ENCODE results near the gene TTLL7.

TTLL7 gene, protein sequence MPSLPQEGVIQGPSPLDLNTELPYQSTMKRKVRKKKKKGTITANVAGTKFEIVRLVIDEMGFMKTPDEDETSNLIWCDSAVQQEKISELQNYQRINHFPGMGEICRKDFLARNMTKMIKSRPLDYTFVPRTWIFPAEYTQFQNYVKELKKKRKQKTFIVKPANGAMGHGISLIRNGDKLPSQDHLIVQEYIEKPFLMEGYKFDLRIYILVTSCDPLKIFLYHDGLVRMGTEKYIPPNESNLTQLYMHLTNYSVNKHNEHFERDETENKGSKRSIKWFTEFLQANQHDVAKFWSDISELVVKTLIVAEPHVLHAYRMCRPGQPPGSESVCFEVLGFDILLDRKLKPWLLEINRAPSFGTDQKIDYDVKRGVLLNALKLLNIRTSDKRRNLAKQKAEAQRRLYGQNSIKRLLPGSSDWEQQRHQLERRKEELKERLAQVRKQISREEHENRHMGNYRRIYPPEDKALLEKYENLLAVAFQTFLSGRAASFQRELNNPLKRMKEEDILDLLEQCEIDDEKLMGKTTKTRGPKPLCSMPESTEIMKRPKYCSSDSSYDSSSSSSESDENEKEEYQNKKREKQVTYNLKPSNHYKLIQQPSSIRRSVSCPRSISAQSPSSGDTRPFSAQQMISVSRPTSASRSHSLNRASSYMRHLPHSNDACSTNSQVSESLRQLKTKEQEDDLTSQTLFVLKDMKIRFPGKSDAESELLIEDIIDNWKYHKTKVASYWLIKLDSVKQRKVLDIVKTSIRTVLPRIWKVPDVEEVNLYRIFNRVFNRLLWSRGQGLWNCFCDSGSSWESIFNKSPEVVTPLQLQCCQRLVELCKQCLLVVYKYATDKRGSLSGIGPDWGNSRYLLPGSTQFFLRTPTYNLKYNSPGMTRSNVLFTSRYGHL

DNA sequence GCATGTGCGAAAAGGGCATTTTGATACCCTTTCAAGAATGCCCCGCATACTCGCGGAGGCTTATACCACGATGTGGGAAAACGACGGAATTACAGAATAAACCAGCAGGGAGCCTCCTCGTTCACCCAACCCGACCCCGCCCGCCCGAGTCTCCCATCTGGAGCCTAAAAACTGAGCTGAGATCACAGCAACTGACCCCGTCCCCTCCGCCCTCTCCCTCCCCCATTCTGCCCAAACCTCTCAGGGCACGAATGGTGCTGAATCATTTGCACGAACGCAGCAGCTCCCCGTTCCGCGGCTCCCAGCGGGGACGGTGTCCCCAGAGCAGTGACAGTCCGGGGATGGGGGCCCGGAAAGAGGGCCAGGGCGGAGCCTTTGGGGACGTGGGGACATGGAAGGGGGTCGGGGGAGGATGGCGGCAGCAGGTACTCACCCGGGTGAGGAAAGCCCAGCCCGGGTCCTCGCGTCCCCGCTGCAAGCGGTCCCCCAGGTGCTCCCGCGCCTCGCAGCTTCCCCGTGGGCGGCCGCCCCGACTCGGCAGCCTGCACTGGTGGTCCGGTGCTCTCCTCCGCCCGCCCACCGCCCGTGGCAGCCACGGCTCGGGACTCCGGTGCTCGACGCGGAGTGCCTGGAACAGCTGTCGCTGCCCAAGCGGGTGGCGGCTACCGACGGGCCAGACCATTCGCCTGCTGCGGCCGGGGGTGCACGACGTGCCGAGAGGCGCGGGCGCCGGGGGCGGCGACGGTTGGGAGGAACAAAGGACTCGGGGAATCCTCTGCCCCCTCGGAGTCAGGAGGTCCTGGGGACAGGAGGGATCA, at the start of gene TTLL7:
Gene TTLL7 (minus strand): TSS at position 635 of the 818 bp plus-strand sequence. CDS start 46,921 bp downstream, outside the sequence.
- peak in 2 of 4 experiments; percentile 5 to 7 for DNase-seq

DNA sequence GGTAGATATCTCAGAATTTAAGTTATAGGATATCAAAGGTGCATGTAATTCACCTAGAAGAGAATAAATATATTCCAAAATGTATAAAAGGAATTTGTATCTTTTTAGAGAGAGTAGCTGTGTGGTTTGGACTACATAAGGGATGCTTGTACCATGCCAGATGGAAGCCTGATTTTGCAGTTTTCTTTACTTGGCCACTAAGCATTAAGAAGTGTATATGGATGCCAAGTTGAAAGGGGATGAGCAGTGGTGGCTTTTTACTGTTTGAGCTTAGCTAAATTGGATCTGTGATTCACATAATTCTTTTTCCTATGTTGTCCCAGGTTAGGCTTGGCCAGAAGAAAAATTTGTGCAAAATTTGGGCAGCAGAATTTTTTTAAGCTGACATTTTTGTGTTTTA, 43.5 kb upstream of the TTLL7 start:
- DNase-seq, result no peak

DNA sequence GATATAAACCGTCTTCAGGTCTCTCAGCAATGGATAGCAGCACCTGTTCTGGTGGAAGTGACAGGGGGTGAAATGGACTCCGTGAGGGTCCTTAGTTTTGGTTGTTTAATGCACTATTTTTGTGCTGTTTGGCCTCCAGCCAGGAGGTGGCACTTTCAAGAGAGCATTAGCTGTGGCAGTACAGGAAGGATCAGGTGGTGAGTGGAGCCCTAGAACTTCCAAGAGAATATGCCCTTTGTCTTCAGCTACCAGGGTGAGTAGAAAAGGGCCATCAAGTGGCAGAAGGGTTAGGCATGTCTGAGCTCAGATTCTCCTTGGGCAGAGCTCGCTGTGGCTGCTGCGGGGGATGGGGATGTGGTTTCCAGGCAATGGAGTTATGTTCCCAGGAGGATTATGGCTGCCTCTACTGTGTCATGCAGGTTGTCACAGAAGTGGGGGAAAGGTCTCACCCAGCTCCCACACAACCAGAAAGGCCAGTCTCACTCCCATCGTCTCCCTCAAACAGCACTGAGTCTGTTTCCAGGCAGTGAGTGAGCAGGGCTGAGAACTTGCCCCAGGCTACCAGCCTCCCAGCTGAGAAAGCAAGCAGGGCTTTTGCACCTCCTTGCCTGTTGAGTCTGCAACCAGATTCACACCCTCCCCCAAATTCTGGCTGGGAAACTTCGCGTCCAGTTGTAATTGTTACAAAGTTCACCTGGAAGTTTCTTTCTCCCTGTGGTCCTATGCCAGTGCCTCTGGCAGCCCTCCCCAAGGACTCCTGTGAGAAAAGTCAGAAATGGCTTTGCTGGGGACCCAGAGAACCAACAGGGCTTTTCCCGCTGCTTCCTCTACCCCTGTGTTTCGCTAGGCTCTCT, 39.1 kb upstream of the TTLL7 start:
- DNase-seq, result no peak

DNA sequence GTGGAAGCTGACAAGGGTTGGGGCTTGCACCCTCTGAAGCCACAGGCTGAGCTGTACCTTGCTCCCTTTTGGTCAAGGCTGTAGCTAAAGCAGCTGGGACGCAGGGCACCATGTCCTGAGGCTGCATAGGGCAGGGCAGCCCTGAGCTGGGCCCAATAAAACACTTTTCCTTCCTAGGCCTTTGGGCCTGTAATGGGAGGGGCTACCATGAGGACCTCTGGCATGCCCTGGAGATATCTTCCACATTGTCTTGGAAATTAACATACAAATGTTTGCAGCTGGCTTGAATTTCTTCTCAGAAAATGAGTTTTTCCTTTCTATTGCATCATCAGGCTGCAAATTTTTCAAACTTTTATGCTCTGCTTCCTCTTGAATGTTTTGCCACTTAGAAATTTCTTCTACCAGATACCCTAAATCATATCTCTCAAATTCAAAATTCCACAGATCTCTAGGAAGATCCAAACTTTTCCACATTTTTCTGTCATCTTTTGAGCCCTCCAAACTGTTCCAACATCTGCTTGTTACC, 32.9 kb upstream of the TTLL7 start:
- no peak for DNase-seq

DNA sequence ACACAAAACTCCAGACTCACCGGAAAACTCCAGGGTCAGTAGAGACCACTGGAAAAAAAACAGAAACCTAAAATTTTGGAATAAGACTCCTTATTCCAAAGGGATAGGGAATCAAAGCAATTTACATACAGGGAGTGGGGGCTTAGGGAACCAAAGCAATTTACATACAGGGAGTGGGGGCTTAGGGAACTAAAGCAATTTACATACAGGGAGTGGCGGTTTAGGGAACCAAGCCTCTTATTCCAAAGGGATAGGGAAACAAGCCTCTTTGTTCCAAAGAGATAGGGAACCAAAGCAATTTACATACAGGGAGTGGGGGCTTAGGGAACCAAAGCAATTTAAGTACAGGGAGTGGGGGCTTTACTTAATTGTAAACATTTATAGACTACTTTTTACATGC, 28.4 kb upstream of the TTLL7 start:
- no peak for DNase-seq

DNA sequence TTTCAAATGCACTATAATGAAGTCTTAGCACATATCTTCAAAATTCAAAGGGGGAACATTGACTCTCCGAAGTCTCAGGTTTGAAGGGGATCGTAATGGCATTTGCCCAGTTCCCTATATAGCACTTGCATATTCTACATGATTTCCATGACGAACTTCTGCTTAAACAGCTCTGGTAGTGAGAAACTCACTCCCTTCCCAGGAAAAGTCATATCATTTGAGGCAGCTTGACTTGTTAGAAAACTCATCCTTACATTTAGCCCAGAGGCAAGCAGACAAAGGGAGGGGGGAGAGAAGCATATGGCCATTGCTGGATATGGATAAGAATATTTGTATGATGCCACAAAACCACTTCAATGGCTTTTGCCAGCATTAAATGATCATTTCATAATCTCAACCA, 27.0 kb upstream of the TTLL7 start:
- no peak for DNase-seq

DNA sequence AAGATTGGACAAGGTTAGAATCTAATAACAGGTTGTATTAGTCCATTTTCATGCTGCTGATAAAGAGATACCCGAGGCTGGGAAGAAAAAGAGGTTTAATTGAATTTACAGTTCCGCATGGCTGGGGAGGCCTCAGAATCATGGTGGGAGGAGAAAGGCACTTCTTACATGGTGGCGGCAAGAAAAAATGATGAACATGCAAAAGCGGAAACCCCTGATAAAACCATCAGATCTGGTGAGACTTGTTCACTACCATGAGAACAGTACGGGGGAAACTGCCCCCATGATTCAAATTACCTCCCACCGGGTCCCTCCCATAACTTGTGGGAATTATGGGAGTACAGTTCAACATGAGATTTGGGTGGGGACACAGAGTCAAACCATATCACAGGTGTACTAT, 22.9 kb upstream of the TTLL7 start:
- DNase-seq, result no peak

DNA sequence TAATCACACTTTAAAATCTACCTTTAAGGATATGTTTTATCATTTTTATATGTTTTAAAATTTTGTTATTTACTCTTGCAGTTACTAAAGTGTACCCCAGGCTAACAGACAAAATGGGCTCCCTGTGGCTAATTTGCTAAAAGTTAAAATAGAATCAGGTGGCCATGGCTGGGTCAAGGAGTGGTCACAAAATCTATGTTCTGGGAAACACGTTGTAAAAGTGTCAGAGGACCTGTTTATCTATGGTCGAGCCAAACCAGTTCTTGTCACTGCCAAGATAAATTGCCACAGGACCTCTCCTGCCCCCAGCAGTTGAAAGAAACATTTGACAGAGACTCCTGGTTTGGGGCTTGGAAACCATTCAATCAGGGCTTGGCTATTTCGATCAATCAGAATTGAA, 21.2 kb upstream of the TTLL7 start:
- no peak for DNase-seq

DNA sequence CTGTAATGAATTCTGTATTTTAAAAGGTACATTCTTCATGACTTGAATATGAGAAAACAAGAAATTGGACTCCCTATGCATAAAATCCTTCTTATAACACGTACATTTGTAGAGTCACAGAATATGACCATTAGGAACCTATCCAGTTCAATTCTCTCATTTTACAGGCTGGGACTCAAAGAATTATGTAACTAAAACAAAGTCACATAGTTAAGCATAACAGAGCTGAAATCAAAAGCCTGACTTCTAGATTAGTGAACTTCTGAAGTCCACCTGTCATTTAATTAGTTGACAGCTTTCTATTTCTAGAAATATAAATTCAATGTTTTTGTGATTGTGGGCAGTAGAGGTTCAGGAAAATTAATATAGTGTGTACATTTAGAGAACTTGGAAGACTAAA, 20.3 kb upstream of the TTLL7 start:
- DNase-seq, result no peak

DNA sequence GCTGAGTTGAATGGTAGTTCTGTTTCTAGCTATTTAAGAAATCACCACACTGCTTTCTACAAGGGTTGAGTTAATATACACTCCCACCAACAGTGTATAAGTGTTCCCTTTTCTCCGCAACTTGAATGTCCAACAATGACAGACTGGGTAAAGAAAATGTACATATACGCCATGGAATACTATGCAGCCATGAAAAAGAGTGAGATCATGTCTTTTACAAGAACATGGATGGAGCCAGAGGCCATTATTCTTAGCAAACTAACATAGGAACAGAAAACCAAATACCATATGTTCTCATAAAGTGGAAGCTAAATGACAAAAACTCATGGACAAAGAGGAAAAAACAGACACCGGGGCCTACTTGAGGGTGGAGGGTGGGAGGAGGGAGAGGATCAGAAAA, 14.8 kb upstream of the TTLL7 start:
- DNase-seq, result no peak

DNA sequence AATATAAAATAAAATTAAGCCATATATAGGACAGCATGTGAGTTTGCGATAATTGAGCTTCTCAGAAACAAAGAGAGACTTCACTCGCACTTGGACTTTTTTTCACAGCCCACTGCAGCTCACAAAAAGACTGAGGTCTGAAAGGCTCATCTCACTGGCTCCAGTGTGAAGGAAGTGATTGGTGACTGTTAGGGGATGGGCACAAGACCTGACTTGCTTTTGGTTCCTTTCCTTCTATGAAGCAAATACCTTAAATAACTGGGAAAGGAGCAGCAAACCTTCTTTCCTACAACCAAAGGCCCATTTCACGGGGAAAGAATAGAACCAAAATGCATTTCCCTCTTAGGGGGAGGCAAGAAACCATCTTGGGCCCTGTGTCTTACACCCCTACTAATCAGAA, 13.1 kb upstream of the TTLL7 start:
- DNase-seq, result no peak

DNA sequence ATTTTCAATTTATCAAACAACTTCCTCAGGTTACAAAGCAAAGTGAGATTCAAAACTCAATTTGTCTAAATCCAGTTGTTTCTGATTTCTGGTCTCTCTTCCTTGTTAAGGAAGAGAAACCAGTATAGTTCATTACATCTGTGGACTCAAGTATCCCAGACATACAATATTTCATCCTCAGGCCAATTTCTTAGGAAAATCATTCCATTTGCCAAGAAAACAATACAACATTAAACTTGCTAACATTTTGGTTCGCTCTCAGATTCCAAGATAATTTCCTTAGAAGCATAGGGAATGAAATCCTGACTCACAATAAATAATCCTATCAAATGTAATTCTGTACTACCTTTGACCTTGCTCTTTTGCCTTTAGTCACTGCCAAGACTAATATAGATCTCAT, 11.2 kb upstream of the TTLL7 start:
- DNase-seq, result no peak

DNA sequence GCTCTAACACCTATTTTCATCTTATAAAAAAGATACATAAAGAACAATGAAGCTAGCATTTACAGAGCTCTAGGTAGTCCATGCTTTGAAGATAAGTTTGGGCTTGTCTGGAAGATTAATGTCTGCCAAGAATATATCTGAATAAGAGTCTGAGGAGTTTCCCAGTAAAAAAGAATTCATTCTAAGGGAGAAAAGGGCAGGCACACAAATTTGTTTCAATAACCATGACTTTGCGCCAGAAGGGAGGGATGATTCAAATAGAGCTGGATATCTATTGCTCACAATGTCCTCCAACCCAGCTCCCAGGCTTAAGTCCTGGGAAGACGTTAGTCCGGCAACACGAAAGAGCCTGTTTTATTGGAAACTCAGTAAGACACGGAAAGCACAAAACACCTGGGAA, 9.7 kb upstream of the TTLL7 start:
- DNase-seq, result no peak

DNA sequence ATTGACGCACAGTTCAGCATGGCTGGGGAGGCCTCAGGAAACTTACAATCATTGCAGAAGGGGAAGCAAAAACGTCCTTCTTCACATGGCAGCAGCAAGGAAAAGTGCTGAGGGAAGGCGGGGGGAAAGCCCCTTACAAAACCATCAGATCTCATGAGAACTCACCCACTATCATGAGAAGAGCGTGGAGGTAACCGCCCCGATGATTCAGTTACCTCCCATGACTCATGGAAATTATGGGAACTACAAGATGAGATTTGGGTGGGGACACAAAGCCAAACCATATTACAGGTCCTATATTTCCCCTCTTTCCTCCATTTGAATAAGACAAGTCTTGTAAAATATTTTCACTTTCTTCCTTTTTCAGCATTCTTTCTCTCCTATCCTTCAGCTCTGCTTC, 7.7 kb upstream of the TTLL7 start:
- no peak for DNase-seq

DNA sequence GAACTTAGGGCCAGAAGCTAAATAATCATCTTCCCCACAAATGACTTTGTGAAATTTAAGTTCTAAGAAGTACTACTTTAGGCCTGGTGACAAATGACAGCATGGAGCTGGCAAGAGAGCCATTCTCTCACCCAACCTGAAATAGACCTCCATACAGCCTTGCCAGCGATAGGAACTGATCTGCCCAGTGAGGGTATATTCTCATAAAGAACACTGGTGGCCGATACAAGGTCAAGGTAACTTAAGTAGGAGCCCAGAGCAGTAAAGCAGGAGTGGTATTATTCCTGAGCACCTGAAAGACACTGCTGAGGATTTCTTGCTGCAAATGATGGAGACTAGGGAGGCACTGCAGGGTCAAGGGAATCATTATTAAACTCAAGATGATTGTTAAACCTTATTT, 2.6 kb upstream of the TTLL7 start:
- DNase-seq, result no peak

DNA sequence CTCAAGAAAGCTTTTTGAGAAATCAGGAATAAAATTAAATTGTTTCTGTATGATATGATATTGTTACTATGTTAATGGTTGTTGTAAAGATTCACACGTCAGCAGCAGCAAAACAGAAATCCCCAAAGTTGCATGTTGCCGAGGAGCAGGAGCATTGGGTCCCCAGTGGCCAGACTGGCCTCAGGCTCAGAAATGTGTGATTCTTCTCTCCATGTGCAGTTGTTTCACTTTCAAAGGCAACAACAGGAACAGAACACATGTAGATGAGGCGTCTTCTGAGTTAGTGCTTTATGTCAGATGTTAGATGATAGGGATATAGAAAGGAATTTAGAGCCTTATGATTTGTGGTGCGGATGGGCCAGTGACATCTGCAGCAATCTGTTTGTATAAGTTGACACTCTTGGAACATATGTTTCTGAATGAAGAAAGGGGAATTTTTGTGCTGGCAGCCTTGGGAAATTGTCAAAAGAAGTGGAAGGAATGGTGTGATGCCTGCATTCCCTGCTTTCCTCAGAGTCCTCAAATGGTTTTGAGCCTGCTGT, 2.1 kb upstream of the TTLL7 start:
- no peak for DNase-seq

DNA sequence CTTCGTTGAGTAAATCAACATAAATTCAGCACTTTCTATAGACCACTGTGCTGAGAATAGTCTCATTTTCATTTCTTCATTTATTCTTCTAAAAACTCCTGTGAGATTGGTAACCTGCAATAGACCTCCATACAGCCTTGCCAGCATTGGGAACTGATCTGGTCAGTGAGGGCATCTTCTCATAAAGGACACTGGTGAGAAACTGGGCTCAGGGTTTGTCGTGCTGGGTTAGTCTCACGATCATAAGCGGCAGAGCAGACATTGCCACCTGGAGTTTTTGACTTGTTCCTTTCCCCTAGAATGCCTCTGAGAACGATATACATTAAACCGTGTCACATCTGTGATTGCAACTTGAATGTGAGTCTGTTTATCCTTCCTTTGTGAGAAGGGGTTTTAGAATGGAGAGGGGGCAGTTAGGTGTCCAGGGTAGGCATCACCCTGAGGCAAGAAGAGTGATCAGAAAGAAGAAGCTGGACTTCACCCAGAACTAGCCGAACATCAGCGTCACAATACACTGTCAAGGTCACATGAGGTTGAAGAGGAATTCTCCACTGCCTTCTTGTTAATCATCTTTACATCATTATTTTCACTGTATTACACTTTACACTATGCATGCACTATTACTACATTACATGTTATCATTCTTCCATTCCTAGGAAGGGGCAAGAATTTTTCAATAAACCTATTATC, 1.4 kb upstream of the TTLL7 start:
- DNase-seq, result no peak

DNA sequence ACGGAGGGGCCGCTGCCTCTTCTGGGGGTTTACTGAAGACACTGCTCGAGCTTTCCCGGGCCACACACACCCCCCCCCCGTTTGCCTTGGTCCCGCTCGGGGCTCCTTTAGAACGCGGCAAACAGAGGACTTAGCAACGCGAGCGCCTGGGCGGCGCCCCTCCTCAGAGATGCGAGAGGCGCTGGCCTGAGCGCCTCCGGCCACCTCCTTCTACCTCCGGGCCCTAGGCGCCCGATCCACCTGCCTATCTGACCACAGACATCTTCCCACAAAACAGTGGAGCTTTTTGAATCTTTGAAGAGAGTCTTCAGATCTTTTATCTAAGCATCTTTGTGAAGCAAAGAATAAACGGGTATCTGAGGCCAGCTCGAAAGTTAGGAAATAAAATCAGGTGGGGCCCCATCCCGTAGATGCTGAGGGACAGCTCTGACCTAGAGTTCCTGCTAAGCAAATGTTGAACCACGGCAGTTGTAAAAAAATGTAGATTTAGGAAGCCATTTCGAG, 436 bp upstream of the TTLL7 start:
- no peak for DNase-seq

DNA sequence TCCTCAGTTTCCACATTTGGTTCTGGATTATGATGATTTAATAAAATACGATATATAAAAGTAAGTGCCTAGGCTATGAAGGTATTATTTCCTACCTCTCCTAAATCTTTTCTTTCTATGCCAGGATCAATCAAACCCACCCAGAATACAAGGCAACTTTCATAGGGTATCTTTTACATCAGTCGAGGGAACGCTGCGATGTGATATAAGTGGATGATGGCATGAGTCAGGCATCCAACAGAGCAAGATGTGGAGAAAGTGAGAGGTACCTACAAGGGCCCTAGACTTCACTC, 781 bp downstream of the TTLL7 start:
- no peak for DNase-seq

DNA sequence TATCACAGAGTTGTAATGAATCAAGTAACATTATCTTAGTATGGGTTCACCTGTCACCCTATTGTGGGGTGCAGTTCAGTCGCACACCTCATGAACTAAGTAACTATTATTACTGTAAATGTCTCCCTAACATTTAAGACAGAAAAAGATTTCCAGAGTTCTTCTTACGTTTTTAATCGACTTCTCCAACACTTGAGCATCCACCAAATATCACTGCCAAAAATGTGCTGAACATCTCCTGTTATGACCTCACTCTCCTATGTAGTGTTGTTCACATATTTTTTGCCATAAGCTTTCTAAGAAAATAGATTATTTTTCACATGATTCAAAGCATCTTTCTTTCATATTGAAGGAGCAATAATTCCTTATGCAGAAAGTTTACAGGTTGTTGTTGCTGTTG, 1.3 kb downstream of the TTLL7 start:
- no peak for DNase-seq

DNA sequence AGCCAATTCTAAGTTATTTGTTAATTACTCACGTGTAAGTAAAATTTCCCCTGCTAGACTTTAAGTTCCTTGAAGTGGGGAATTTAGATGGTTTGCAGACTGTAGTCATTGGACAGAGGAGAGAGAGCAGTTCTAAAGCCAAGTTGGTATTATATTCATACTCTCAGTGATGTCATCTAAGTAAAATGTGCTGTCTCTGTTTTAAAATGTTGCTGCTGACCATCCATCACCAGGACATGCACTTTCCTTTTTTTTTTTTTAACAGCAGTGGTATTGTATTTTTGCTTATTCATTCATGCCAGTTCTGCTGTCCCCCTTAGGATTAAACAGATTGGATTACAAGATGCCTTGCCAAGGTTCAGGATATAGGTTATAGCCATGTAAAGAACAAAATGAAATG, 2.3 kb downstream of the TTLL7 start:
- DNase-seq, result no peak
